Measurements from ENCODE around the gene MED10. TPM values are rescaled to one million over a fixed set of nuclear protein-coding genes. Genes with fewer than 3 reads are reported as not detected.

MED10 gene
- total RNA-seq, 4 donors from 2014 or later: 29.3 to 34.7 (median 31.3) TPM

DNA sequence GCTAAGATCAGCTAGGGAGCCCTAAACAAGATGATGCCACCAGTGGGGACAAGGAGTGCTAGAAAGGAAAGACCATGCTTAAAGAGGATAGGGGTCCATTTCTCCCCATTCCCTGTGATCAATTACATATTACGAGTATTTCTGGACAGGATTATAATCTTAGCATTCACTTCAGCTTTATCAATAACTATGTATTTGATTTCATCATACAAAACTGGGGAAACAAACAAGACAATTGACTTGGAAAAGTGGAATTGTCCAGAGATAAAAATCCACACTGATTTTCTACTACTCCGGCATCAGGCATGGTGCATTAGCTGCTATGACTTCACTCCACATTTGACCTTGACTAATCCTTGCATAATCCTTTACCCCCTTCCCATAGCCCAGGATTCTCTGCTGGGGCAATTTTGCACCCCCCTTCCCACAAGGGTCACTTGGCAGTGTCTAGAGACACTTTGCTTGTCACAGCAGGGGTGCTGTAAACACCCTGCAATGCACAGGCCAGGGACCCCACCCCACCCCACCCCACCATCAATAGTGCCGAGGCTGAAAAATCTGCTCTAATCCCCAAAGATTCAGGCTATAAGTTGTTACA lies 40.4 kb upstream of the MED10 start:
- TF ChIP-seq CTCF (IDR thresholded peaks at IDR 0.05; ENCODE audit: low read depth): no peak

GRCh38 chr5:6417657-6418056 lies 39.3 kb upstream of the MED10 start:
- TF ChIP-seq CTCF (IDR thresholded peaks at IDR 0.05; ENCODE audit: low read depth): no peak

- no peak for TF ChIP-seq CTCF (IDR thresholded peaks at IDR 0.05; ENCODE audit: low read depth)
Measured at GRCh38 chr5:6412811-6413210, 34.5 kb upstream of the MED10 start.

DNA sequence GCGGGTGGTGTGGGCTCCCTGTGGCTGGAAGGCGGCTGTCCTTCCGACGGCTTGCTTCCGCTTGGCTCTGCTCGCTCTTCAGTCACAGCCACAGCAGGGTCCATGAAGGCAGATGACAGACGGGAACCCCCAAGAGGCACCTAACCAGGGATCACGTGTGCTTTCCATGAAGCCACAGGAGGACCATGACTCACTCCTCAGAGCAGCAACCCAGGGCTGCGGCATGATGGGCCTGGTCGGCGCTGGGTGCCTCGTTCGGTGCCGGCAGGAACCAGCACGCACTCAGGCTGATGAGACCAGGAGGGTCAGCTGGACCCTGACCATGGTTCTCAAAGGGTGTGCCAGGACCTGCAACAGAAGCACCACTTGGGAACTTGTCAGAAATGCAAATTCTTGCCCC lies 32.8 kb upstream of the MED10 start:
- no peak for TF ChIP-seq CTCF (IDR thresholded peaks at IDR 0.05; ENCODE audit: low read depth)

- no peak for TF ChIP-seq CTCF (IDR thresholded peaks at IDR 0.05; ENCODE audit: low read depth)
Measured at GRCh38 chr5:6410421-6410820, 32.1 kb upstream of the MED10 start.

DNA sequence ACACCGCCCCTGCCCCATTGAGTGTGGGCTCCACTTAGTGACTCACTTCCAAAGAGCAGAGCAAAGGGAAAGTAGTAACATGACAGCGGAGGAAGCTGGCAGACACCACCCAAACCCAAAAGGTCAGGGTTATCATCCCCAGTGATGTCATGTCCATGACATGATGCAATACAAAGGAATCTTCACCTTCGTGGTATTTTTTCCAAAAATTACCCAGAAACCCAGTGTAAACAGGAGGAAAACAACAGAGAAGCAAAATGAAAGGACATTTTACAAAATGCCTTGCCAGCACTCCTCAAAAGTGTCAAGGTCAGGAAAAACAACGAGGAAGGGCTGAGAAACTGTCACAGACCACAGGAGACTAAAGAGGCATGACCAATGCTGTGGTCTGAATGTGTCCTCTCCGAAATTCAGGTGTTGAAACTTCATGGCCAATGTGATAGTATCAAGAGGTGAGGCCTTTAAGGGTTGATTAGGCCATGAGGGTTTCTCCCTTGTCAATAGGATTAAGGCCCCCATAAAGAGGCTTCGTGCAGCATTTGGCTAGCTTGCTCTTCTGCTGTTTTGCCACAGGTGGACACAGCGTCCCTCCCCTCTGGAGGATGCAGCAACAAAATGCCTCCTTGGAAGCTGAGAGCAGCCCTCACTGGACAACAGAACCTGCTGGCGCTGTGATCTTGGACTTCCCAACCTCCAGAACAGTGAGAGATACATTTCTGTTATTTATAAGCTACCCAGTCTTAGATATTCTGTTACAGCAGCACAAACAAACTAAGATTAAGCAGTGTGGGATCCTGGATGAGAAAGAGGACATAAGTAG lies 30.5 kb upstream of the MED10 start:
- TF ChIP-seq CTCF (IDR thresholded peaks at IDR 0.05; ENCODE audit: low read depth): no peak

DNA sequence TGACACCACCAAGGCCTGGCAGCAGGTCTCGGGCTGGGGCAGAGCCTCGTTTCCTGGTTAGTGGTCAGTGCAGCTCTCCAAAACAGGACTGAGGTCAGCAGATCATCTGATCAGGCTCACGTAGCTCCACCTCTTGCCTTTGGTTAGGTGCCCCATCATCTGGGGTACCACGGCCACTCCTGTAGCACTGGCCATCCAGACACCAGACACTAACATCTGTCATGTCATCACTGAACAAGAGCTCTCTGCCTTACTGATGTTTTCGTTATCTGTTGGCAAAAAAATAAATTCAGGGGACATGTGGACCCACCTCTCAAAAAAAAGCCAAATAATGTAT lies 29.9 kb upstream of the MED10 start:
- no peak for TF ChIP-seq CTCF (IDR thresholded peaks at IDR 0.05; ENCODE audit: low read depth)
